ENCODE data around the gene DHRS7B. TPM values are rescaled to one million over a fixed set of nuclear protein-coding genes. Genes with fewer than 3 reads are reported as not detected.
"Not testable (repeated sequence)": the region's sequence is repeated elsewhere in the genome, so short reads cannot be mapped to it uniquely, and the experiment has no call there.

The DHRS7B gene
- total RNA-seq, 2 donors from 2014 or later, result 30.5 to 44.5 TPM

DNA sequence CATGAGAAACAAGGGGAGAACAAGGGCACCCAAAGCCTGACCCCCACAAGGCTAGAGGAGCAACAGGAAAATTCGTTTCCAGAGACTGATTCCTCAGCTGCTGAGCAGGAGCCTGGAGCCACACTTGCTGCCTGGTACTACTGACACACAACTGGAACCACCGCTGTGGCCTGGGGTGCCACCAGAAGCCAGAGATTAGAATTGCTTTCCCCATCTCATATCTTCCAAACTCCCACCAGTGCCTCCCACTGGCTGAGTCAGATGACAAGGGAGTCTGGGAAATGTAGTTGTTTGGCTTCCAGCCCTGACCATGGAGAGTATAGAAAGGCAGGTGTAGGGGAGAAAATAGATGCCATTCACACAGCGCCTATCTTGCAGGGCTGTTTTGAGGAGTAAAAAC lies 91.3 kb downstream of the DHRS7B start:
- TF ChIP-seq, protein P1, sequence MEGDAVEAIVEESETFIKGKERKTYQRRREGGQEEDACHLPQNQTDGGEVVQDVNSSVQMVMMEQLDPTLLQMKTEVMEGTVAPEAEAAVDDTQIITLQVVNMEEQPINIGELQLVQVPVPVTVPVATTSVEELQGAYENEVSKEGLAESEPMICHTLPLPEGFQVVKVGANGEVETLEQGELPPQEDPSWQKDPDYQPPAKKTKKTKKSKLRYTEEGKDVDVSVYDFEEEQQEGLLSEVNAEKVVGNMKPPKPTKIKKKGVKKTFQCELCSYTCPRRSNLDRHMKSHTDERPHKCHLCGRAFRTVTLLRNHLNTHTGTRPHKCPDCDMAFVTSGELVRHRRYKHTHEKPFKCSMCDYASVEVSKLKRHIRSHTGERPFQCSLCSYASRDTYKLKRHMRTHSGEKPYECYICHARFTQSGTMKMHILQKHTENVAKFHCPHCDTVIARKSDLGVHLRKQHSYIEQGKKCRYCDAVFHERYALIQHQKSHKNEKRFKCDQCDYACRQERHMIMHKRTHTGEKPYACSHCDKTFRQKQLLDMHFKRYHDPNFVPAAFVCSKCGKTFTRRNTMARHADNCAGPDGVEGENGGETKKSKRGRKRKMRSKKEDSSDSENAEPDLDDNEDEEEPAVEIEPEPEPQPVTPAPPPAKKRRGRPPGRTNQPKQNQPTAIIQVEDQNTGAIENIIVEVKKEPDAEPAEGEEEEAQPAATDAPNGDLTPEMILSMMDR (IDR thresholded peaks at IDR 0.05), result no peak
- Histone ChIP-seq H3K36me3 (no peaks in the 10 kb centered on the region), H3K4me1 (ENCODE audit: control insufficient read depth in 1 of 2, low read depth in 2 of 2) (peaks cover under 1 to 14% of the 10 kb centered on the region in 2 donors), H3K9me3 (no peaks in the 10 kb centered on the region), H3K4me3 (no peak overlapping the region), H3K27me3 (replicated peaks; ENCODE audit: insufficient read depth) (no peaks in the 10 kb centered on the region), H3K27ac (no peak overlapping the region)
- ATAC-seq (ENCODE audit: insufficient number of reproducible peaks, low FRiP score, low read depth) (no peak), DNase-seq (ENCODE audit: low spot score) (no peak)

DNA sequence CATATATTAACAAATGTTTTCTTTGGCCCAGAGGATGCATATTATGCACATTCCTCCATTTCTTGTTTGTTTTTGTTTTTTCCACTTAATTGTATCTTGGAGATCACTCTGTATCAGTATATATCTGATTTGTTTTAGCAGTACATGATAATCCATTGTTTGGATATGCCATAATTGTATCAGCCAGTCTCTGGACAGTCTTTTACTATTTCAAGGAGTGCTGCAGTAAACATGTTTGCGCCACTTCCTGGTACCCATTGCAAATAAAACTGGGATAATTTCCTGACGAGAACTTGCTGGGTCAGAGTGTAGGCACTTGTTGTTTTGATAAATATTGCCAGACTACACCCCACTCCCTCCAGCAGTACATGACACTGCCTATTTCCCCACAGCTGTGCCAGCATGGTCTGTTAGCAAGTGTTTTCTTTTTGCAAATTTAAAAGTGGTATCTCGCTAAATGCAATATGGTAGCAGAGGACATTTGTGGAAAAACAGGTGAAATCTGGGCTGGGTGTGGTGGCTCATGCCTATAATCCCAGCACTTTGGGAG lies 92.1 kb downstream of the DHRS7B start:
- Histone ChIP-seq H3K4me1 (ENCODE audit: control insufficient read depth in 1 of 2, low read depth in 2 of 2) (peaks cover 0 to 12% of the 10 kb centered on the region in 2 donors), H3K36me3 (no peaks in the 10 kb centered on the region), H3K27me3 (replicated peaks; ENCODE audit: insufficient read depth) (no peaks in the 10 kb centered on the region), H3K4me3 (no peak overlapping the region), H3K27ac (no peak overlapping the region), H3K9me3 (no peaks in the 10 kb centered on the region)
- ATAC-seq (ENCODE audit: insufficient number of reproducible peaks, low FRiP score, low read depth) (no peak), DNase-seq (ENCODE audit: low spot score) (no peak)
- TF ChIP-seq, protein P1 (IDR thresholded peaks at IDR 0.05), result no peak

DNA sequence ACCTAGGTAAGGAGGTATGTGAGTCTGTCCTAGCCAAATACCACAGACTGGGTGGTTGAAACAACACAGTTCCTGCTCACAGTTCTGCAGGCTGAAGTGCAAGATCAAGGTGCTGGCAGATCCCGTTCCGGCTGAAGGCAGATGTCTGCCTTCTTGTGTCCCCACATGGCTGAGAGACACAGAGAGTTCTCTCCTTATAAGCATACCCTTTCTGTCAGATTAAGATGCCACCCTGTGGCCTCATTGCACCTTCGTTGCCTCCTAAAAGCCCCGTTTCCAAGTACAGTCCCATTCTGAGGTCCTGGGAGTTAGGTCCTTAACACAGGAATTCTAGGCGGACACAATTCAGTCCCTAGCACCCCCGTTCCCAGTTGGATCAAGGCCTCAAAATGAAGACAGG lies 96.3 kb downstream of the DHRS7B start:
- no peaks in the 10 kb centered on the region for H3K9me3 ChIP-seq
- H3K4me1 ChIP-seq (ENCODE audit: control insufficient read depth in 1 of 2, low read depth in 2 of 2), result no peaks in the 10 kb centered on the region
- H3K4me3 ChIP-seq, result no peak overlapping the region
- no peaks in the 10 kb centered on the region for H3K27me3 ChIP-seq (replicated peaks; ENCODE audit: insufficient read depth)
- ATAC-seq (ENCODE audit: insufficient number of reproducible peaks, low FRiP score, low read depth) (no peak), DNase-seq (ENCODE audit: low spot score) (no peak)
- H3K27ac ChIP-seq, result no peak overlapping the region
- TF ChIP-seq, protein P1 (IDR thresholded peaks at IDR 0.05), result no peak
- no peaks in the 10 kb centered on the region for H3K36me3 ChIP-seq

DNA sequence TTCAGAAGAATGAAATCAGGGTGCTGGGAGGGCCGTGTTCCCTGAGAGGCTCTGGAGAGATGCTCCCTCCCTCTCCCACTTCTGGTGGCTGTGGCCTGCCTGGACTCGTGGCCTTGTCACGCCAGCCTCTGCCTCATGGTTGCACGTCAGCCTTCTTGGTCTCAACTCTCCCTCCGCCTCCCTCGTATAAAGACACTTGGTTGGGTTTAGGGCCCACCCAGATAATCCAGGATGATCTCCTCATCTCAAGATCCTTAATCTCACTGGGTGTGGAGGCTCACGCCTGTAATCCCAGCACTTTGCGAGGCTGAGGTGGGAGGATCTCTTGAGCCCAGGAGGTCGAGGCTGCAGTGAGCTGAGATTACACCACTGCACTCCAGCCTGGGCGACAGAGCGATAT lies 100.5 kb downstream of the DHRS7B start:
- DNase-seq (ENCODE audit: low spot score); H3K9me3 ChIP-seq; ATAC-seq (ENCODE audit: insufficient number of reproducible peaks, low FRiP score, low read depth); H3K4me1 ChIP-seq (ENCODE audit: control insufficient read depth in 1 of 2, low read depth in 2 of 2); H3K4me3 ChIP-seq; H3K27me3 ChIP-seq (replicated peaks; ENCODE audit: insufficient read depth); H3K36me3 ChIP-seq; H3K27ac ChIP-seq: not testable (repeated sequence)

DNA sequence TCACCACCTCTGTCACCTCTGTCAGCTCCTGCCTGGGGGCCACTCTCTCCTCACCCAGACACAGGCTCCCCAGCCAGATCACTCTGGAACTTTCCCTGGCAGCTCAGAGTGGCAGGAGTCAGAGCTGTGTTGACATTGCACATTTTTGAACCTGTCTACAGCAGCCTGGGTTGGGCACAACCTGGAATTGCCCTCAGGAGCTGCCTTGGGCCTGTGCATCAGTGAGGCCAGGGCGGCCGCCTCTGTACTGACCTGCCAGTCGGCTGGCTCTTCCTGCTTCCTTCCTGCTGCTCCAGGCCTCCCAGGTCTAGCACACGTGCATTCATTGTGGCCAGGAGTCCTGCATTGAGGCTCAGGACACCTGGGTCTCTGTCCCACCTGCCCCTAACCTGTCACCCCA lies 101.3 kb downstream of the DHRS7B start:
- Histone ChIP-seq H3K9me3 (peaks cover 5% of the 10 kb centered on the region), H3K4me1 (ENCODE audit: control insufficient read depth in 1 of 2, low read depth in 2 of 2) (no peaks in the 10 kb centered on the region), H3K27ac (no peak overlapping the region), H3K27me3 (replicated peaks; ENCODE audit: insufficient read depth) (no peaks in the 10 kb centered on the region), H3K36me3 (no peaks in the 10 kb centered on the region), H3K4me3 (no peak overlapping the region)
- ATAC-seq (ENCODE audit: insufficient number of reproducible peaks, low FRiP score, low read depth) (no peak), DNase-seq (ENCODE audit: low spot score) (no peak)
- TF ChIP-seq, protein P1 (IDR thresholded peaks at IDR 0.05), result no peak

DNA sequence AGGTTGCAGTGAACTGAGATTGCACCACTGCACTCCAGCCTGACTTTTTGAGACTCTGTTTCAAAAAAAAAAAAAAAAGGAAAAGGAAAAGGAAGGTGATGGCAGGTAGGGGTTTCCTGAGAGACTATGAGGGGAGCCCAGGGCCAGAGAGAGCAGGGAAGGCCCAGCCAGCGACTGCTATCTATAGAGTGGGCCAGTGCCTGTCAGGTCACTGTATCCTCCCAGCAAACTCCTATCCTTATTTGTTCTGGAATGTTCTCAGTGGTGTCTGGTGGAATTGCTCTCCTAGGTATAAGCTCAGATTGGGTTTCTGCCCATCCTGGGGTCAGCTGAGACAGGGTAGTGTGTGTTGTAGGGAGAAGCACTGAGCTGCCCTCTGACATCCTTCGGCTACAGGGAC lies 102.1 kb downstream of the DHRS7B start:
- no peaks in the 10 kb centered on the region for H3K36me3 ChIP-seq
- TF ChIP-seq, protein P1 (IDR thresholded peaks at IDR 0.05), result no peak
- H3K4me3 ChIP-seq, result no peak overlapping the region
- no peaks in the 10 kb centered on the region for H3K27me3 ChIP-seq (replicated peaks; ENCODE audit: insufficient read depth)
- DNase-seq (ENCODE audit: low spot score), result no peak
- peaks cover 5% of the 10 kb centered on the region for H3K9me3 ChIP-seq
- H3K4me1 ChIP-seq (ENCODE audit: control insufficient read depth in 1 of 2, low read depth in 2 of 2), result no peaks in the 10 kb centered on the region
- no peak for ATAC-seq (ENCODE audit: insufficient number of reproducible peaks, low FRiP score, low read depth)
- H3K27ac ChIP-seq, result no peak overlapping the region

Measured in thoracic aorta (tissue), 2 donors.